HepG2 (cell line): ENCODE data around the gene SRP68. TPM values are rescaled to one million over a fixed set of nuclear protein-coding genes. Genes with fewer than 3 reads are reported as not detected.
A peak's percentile ranks its signal among the peaks of the same experiment; 100 is the strongest.

Experiments
- ATAC-seq: fragments of 200-7000 bp; cut with Tn5 transposase; 3 replicates; pipeline ENCODE4 v1.9.1; 2020; ENCODE audit warnings: mild to moderate bottlenecking, moderate library complexity
- BruUV-seq: library from RNA; stranded (reverse); fragments of 400-500 nt; replicated peaks from 2 replicates; lab custom pipeline; 2021; lab: Mats Ljungman, UMichigan
- CTCF ChIA-PET: fragments of 300-600 bp; formaldehyde crosslinking; extraction: SDS; loops from one replicate; lab custom pipeline; 2021; ENCODE audit warnings: low total read pairs, inconsistent platforms, low intra/inter-chr PET ratio; lab: Yijun Ruan, JAX
- POLR2A ChIA-PET: fragments of 350-600 bp; sonication (Branson Sonifier 250); formaldehyde crosslinking; loops from one replicate; lab custom pipeline; 2020; ENCODE audit warnings: antibody characterized with exemption, inconsistent platforms; lab: Yijun Ruan, JAX
- DNase-seq: peaks from one replicate; pipeline ENCODE4 v3.0.0-alpha.2; 2015; ENCODE audit warnings: low spot score
- FAIRE-seq: peaks from 3 replicates; lab custom pipeline; 2011; peaks lifted over from hg19 to GRCh38; lab: Jason Lieb, UNC
- H2AFZ ChIP-seq: one replicate; pipeline ENCODE4 v1.6.1; 2011; ENCODE audit warnings: low read length, inconsistent platforms
- H3K27ac ChIP-seq: fragments of 300-600 bp; 3 replicates; pipeline ENCODE4 v1.8.0; 2011; ENCODE audit warnings: mixed run types, mild to moderate bottlenecking, mixed read lengths, low read length, inconsistent platforms; ENCODE audit not compliant: insufficient read depth; ENCODE audit errors: extremely low read length
- H3K27me3 ChIP-seq, 2 experiments: fragments of 200-600 bp in 1 of 2; 2 replicates in 1 of 2; 3 replicates in 1 of 2; pipeline versions ENCODE4 v1.6.0 to v1.8.0; 2011; ENCODE audit warnings: low read length in 2 of 2, mild to moderate bottlenecking in 2 of 2, moderate library complexity in 2 of 2, inconsistent platforms in 1 of 2; ENCODE audit not compliant: insufficient read depth in 2 of 2, control insufficient read depth in 1 of 2
- H3K36me3 ChIP-seq, 2 experiments: fragments of 200-600 bp in 1 of 2; replicated peaks in 1 of 2; 2 replicates in 1 of 2; 3 replicates in 1 of 2; pipeline versions ENCODE4 v1.5.1 to v1.8.0; 2011; ENCODE audit warnings: low read length in 2 of 2, inconsistent platforms in 1 of 2; ENCODE audit not compliant: insufficient read depth in 2 of 2, control insufficient read depth in 1 of 2
- H3K4me1 ChIP-seq: 2 replicates; pipeline ENCODE4 v1.5.1; 2012; ENCODE audit warnings: low read length, inconsistent platforms; ENCODE audit not compliant: insufficient read depth
- H3K4me2 ChIP-seq: 2 replicates; pipeline ENCODE4 v1.6.0; 2011; ENCODE audit warnings: low read depth, low read length, inconsistent platforms
- H3K4me3 ChIP-seq, 3 experiments: fragments of 200-600 bp in 1 of 3; sonication (generic), shearing (Covaris generic) in 1 of 3; replicated peaks in 1 of 3; 2 replicates each; pipeline ENCODE4 v1.5.1; 2011 to 2016; ENCODE audit warnings: low read length in 3 of 3, inconsistent platforms in 2 of 3, low read depth in 2 of 3, mild to moderate bottlenecking in 2 of 3, control low read depth in 1 of 3, mixed read lengths in 1 of 3; ENCODE audit not compliant: insufficient read depth in 1 of 3
- H3K79me2 ChIP-seq: one replicate; pipeline ENCODE4 v1.6.1; 2011; ENCODE audit warnings: low read length, inconsistent platforms; ENCODE audit not compliant: insufficient read depth
- H3K9ac ChIP-seq: 2 replicates; pipeline ENCODE4 v1.6.0; 2011; ENCODE audit warnings: mild to moderate bottlenecking, low read depth, low read length, inconsistent platforms; ENCODE audit not compliant: insufficient read depth
- H3K9me3 ChIP-seq: 2 replicates; pipeline ENCODE4 v1.5.1; 2012; ENCODE audit warnings: mild to moderate bottlenecking, low read length
- H4K20me1 ChIP-seq: 2 replicates; pipeline ENCODE4 v1.6.0; 2011; ENCODE audit warnings: inconsistent platforms, mild to moderate bottlenecking, low read length, moderate library complexity; ENCODE audit not compliant: insufficient read depth
- AGO2 ChIP-seq: fragments of 200-400 bp; formaldehyde crosslinking; optimal IDR thresholded peaks from 2 replicates; pipeline ENCODE3; 2017; ENCODE audit warnings: mild to moderate bottlenecking, low read depth, low read length, moderate library complexity
- BRD4 ChIP-seq: sonication (generic); formaldehyde crosslinking; IDR thresholded peaks from 2 replicates; pipeline ENCODE4 v1.4.0; 2020; ENCODE audit warnings: missing genetic modification reagents
- REXO4 ChIP-seq: sonication (generic); formaldehyde crosslinking; IDR thresholded peaks from 2 replicates; pipeline ENCODE4 v1.8.0; 2022; ENCODE audit warnings: missing genetic modification reagents, mild to moderate bottlenecking, borderline replicate concordance
- ZBTB38 ChIP-seq: sonication (generic); formaldehyde crosslinking; IDR thresholded peaks from 2 replicates; pipeline ENCODE4 v1.5.1; 2020; ENCODE audit warnings: mild to moderate bottlenecking, missing genetic modification reagents
- ZNF432 ChIP-seq: sonication (generic); formaldehyde crosslinking; IDR thresholded peaks from 2 replicates; pipeline ENCODE4 v1.5.0; 2020; ENCODE audit warnings: missing genetic modification reagents, mild to moderate bottlenecking, borderline replicate concordance
- WGBS: methylation state at CpG from one replicate; pipeline ENCODE4 v1.1.6; 2017; ENCODE audit warnings: low lambda C conversion rate; 5-methylcytosine and 5-hydroxymethylcytosine counted together
- in situ Hi-C: cut with HindIII; loops from 2 replicates; pipeline ENCODE4 v1.10.0; 2017; ENCODE audit warnings: low pct_unique_long_range_greater_than_20kb; ENCODE audit not compliant: extremely low pct_ligation_motif_present
- intact Hi-C: fragments of 100-400 bp; cut with micrococcal nuclease; formaldehyde crosslinking; loops from one replicate; pipeline ENCODE4 v1.10.0; 2022; ENCODE audit not compliant: unreplicated experiment
- polyA plus RNA-seq, 8 experiments: library from polyadenylated mRNA; depleted of rRNA in 3 of 8; stranded (reverse) in 7 of 8; unstranded in 1 of 8; fragments of >200 nt; fragmentation: Illumina TruSeq in 4 of 8; extraction: Trizol in 4 of 8; gene quantifications; 2 replicates each; pipeline versions ENCODE4 v1.2.1 to v1.2.3, GENCODE V29; 2011 to 2016; ENCODE audit warnings: low read depth in 4 of 8, missing spikeins in 1 of 8, mixed read lengths in 1 of 8; ENCODE audit not compliant: insufficient read depth in 1 of 8
- total RNA-seq, 5 experiments: library from RNA; depleted of rRNA; stranded (reverse); fragments of >200 nt; fragmentation: Illumina TruSeq; extraction: Trizol; gene quantifications; 2 replicates each; pipeline ENCODE4 v1.2.3, GENCODE V29; 2016; ENCODE audit warnings: low read depth in 1 of 5
- TF ChIP-seq, protein P1 (sequence below): sonication (generic); formaldehyde crosslinking; IDR thresholded peaks from 2 replicates; pipeline ENCODE4 v1.4.0; 2020; ENCODE audit warnings: mild to moderate bottlenecking, missing genetic modification reagents
- TF ChIP-seq, protein P2 (sequence below): sonication (generic); formaldehyde crosslinking; IDR thresholded peaks from 2 replicates; pipeline ENCODE4 v1.5.0; 2020; ENCODE audit warnings: missing genetic modification reagents, mild to moderate bottlenecking, borderline replicate concordance
- TF ChIP-seq, protein P3 (sequence below): sonication (generic); formaldehyde crosslinking; IDR thresholded peaks from 2 replicates; pipeline ENCODE4 v1.4.0; 2020; ENCODE audit warnings: mild to moderate bottlenecking, missing genetic modification reagents
- TF ChIP-seq, protein P4 (sequence below): sonication (generic); formaldehyde crosslinking; IDR thresholded peaks from 2 replicates; pipeline ENCODE4 v1.4.0; 2020; ENCODE audit warnings: missing genetic modification reagents

SRP68 gene
- total and polyA plus RNA-seq, 2 of the 13 experiments (the other 11 are each of a cell fraction or from before 2014, with no cell fraction given): 39.8 to 74.3 TPM

DNA sequence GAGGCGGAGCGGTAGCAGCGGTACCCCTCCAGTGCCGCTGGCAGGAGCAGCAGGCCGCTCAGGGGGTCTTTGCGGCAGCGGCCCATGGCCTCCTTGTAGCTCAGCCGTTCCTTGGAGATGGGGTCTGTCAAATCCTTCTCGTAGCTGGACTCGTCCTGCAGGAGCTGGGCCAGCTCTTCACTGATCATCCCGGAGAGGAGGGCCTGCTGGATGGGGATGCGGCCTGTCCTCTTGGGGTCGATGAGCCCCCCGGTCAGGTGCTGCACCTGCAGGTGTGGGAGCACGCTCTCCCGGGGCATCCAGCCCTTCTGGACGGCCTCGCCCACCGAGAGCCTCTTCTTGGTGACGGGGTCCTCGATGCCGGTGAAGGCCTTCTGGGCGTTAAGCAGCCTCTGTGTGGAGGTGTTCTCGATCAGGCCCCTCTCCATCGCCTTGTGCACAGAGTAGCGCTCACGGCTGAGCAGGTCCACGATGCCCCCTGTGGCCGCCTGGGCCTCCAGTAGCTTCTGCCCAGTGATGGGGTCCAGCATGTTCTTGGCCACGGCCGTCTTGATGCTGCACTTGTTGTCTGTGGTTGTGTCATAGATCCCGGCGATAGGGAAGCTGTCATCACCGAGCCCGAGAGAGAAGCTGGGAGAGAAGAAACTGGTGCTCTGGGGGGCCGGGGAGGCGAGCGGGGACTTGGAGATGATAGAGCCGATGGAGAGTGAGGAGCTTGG, 65.0 kb downstream of the SRP68 start:
- intact Hi-C loops (no loop called here), in situ Hi-C loops (loop anchor here (5.0 kb wide), 2 partner anchors 50 to 100 kb away; no protein-coding TSS in a partner anchor)
- ChIA-PET CTCF (no interaction called here), POLR2A (interaction anchor here (0.5 to 1.4 kb wide), 2 partner anchors 25 to 64 kb away, joined by 4 read pairs; no protein-coding TSS in a partner anchor)
- Histone ChIP-seq H3K27ac (no peak overlapping the region), H3K9me3 (no peaks in the 10 kb centered on the region), H3K4me1 (peaks cover 37% of the 10 kb centered on the region), H3K27me3 (no peaks in the 10 kb centered on the region), H3K36me3 (peaks cover 0 to 6% of the 10 kb centered on the region in 2 experiments; a peak in 2 of 5 replicates), H3K4me2 (no peak overlapping the region), H3K79me2 (no peaks in the 10 kb centered on the region), H4K20me1 (no peaks in the 10 kb centered on the region), H3K9ac (no peak overlapping the region), H2AFZ (no peak overlapping the region), H3K4me3 (no peak overlapping the region)
- BruUV-seq: no TSS peak
- WGBS: 94% methylated on average over 32 of the region's 39 CpGs
- no peak for ATAC-seq
- no peak for TF ChIP-seq ZNF432 (CRISPR knock-in tag)
- TF ChIP-seq, protein P1, sequence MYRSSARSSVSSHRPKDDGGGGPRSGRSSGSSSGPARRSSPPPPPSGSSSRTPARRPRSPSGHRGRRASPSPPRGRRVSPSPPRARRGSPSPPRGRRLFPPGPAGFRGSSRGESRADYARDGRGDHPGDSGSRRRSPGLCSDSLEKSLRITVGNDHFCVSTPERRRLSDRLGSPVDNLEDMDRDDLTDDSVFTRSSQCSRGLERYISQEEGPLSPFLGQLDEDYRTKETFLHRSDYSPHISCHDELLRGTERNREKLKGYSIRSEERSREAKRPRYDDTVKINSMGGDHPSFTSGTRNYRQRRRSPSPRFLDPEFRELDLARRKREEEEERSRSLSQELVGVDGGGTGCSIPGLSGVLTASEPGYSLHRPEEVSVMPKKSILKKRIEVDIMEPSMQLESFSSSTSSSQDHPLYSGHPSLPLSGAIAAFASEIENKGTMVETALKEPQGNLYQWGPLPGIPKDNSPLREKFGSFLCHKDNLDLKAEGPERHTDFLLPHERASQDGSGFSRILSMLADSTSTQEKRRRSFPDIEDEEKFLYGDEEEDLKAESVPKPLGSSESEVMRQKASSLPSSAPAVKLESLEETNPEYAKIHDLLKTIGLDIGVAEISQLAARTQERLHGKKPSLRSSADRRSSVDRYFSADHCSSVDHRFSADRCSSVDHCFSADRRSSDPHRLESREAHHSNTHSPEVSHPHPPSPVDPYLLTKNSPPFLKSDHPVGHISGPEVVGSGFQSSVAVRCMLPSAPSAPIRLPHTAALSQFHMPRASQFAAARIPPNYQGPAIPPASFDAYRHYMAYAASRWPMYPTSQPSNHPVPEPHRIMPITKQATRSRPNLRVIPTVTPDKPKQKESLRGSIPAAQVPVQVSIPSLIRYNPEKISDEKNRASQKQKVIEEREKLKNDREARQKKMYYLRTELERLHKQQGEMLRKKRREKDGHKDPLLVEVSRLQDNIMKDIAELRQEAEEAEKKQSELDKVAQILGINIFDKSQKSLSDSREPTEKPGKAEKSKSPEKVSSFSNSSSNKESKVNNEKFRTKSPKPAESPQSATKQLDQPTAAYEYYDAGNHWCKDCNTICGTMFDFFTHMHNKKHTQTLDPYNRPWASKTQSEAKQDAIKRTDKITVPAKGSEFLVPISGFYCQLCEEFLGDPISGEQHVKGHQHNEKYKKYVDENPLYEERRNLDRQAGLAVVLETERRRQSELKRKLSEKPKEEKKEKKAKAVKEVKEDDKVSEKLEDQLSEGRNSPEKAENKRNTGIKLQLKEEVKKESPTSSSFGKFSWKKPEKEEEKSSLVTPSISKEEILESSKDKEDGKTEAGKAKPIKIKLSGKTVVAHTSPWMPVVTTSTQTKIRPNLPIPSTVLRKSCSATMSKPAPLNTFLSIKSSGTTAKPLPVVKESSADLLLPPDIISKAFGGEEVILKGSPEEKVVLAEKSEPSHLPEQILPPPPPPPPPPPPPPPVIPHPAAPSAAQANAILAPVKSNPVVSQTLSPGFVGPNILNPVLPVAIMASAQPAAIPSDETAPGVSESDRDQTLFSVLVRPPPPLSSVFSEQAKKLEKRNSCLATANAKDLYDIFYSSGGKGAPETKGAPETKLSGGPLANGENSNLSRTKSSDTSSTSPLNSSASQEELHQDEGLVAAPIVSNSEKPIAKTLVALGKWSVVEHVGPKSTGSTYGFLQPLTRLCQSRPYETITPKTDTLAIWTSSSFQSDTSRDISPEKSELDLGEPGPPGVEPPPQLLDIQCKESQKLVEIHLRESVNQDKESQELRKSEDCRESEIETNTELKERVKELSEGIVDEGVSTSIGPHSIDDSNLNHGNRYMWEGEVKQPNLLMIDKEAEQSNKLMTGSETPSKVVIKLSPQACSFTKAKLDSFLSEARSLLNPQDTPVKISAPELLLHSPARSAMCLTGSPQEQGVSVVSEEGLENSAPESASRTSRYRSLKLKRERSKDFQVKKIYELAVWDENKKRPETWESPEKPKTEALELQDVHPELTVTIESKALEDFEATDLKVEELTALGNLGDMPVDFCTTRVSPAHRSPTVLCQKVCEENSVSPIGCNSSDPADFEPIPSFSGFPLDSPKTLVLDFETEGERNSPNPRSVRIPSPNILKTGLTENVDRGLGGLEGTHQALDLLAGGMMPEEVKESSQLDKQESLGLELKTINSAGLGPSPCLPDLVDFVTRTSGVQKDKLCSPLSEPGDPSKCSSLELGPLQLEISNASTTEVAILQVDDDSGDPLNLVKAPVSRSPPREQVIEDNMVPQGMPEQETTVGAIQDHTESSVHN (CRISPR knock-in tag): no peak
- peak; percentile 39 for TF ChIP-seq AGO2
- TF ChIP-seq, protein P2, sequence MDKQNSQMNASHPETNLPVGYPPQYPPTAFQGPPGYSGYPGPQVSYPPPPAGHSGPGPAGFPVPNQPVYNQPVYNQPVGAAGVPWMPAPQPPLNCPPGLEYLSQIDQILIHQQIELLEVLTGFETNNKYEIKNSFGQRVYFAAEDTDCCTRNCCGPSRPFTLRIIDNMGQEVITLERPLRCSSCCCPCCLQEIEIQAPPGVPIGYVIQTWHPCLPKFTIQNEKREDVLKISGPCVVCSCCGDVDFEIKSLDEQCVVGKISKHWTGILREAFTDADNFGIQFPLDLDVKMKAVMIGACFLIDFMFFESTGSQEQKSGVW (CRISPR knock-in tag): no peak
- TF ChIP-seq, protein P3, sequence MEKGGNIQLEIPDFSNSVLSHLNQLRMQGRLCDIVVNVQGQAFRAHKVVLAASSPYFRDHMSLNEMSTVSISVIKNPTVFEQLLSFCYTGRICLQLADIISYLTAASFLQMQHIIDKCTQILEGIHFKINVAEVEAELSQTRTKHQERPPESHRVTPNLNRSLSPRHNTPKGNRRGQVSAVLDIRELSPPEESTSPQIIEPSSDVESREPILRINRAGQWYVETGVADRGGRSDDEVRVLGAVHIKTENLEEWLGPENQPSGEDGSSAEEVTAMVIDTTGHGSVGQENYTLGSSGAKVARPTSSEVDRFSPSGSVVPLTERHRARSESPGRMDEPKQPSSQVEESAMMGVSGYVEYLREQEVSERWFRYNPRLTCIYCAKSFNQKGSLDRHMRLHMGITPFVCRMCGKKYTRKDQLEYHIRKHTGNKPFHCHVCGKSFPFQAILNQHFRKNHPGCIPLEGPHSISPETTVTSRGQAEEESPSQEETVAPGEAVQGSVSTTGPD: no peak
- TF ChIP-seq BRD4 (CRISPR knock-in tag): no peak
- TF ChIP-seq ZBTB38 (CRISPR knock-in tag): peak; percentile 38; the same call in 1 of the 2 replicates
- no peak for TF ChIP-seq REXO4 (CRISPR knock-in tag)
- TF ChIP-seq, protein P4, sequence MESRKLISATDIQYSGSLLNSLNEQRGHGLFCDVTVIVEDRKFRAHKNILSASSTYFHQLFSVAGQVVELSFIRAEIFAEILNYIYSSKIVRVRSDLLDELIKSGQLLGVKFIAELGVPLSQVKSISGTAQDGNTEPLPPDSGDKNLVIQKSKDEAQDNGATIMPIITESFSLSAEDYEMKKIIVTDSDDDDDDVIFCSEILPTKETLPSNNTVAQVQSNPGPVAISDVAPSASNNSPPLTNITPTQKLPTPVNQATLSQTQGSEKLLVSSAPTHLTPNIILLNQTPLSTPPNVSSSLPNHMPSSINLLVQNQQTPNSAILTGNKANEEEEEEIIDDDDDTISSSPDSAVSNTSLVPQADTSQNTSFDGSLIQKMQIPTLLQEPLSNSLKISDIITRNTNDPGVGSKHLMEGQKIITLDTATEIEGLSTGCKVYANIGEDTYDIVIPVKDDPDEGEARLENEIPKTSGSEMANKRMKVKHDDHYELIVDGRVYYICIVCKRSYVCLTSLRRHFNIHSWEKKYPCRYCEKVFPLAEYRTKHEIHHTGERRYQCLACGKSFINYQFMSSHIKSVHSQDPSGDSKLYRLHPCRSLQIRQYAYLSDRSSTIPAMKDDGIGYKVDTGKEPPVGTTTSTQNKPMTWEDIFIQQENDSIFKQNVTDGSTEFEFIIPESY (CRISPR knock-in tag): 0 out of 2 replicates have a peak, but pooled peaks have one; percentile 37
- no peak for DNase-seq
- FAIRE-seq: no peak
